ENCODE measurements around the gene PTPN22. TPM values are rescaled to one million over a fixed set of nuclear protein-coding genes. Genes with fewer than 3 reads are reported as not detected.

The PTPN22 gene
- total RNA-seq, 1 donor from 2014 or later: 3.2 TPM

Other genes starting within 250 kb of the PTPN22 start
- 39.8 and 59.7 TPM in 2 replicates for gene PHTF1, start 112.2 kb downstream of the PTPN22 start, total RNA-seq
- 9.1 and 11.9 TPM in 2 replicates for gene RSBN1, start 59.2 kb downstream of the PTPN22 start, total RNA-seq
- gene BCL2L15, start 15.9 kb upstream of the PTPN22 start, total RNA-seq: 0.11 and 0.26 TPM in 2 replicates
- 25.1 and 29.3 TPM in 2 replicates for gene AP4B1, start 33.1 kb upstream of the PTPN22 start, total RNA-seq
- gene DCLRE1B, start 33.6 kb upstream of the PTPN22 start, total RNA-seq: 3.4 and 3.9 TPM in 2 replicates
- gene HIPK1, start 57.6 kb upstream of the PTPN22 start, total RNA-seq: 34.8 and 42.7 TPM in 2 replicates
- gene OLFML3, start 107.8 kb upstream of the PTPN22 start, total RNA-seq: 0.78 and 0.86 TPM in 2 replicates